Stimulated activated CD8-positive, alpha-beta memory T cell treated with anti-CD3 and anti-CD28 coated beads, Interleukin-15, amount 100 ng/mL, for 4 hours (primary cell): ENCODE results near the gene C6orf15.

ENCODE experiments used
- DNase-seq, 2 donors: peaks; one replicate each; pipeline ENCODE4 v3.0.0-alpha.2; 2020; ENCODE audit warnings: low read depth in 2 of 2

Gene C6orf15

DNA sequence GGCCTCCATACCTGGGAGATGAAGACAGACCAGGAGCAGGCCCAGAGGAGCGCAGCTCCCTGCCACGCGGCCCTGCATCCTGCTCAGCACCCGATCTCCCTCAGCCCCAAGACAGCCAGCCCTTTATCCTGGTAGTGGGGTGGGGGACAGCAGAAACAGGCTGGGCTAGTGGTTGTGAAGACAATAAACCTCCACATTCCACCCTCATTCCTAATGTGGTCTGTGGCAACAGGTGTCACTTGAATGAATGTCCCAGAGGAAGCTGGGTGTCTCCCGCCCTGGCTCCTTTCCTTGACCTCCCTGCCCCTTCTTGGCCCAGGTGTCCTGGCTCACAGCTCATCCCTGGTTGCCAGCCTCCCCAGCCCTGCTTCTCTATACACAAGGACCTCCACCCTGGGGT is at the start of gene C6orf15:
Gene C6orf15 (minus strand): TSS at position 98 of the 400 bp plus-strand sequence. CDS start 20 bp downstream, at position 78.
- DNase-seq, result no peak

DNA sequence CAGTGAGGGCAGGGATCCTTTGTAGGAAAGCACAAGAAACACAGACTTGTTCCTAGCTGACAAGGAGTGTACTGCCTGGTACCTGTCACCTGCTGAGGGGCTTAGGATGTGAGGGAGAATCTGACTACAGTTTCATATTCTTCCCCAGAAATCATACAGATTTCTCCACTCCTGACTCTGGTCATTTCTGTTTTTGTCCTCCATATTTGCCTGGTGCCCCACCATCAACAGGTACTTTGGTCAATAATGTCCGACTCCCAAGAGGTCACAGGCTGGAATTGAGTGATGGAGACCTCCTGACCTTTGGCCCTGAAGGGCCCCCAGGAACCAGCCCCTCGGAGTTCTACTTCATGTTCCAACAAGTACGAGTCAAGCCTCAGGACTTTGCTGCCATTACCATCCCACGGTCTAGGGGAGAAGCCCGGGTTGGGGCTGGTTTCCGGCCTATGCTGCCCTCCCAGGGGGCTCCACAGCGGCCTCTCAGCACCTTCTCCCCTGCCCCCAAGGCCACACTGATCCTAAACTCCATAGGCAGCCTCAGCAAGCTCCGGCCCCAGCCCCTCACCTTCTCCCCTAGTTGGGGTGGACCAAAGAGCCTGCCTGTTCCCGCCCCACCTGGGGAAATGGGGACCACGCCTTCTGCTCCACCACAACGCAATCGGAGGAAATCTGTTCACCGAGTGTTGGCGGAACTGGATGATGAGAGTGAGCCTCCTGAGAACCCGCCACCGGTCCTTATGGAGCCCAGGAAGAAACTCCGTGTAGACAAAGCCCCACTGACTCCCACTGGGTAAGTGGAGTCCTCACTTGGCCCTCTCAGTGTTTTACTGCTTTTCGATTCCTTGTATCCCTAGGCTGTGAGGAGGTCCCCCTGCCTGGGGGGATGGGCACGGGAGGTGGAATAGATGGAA is 49.1 kb upstream of the C6orf15 start:
- DNase-seq, result no peak

DNA sequence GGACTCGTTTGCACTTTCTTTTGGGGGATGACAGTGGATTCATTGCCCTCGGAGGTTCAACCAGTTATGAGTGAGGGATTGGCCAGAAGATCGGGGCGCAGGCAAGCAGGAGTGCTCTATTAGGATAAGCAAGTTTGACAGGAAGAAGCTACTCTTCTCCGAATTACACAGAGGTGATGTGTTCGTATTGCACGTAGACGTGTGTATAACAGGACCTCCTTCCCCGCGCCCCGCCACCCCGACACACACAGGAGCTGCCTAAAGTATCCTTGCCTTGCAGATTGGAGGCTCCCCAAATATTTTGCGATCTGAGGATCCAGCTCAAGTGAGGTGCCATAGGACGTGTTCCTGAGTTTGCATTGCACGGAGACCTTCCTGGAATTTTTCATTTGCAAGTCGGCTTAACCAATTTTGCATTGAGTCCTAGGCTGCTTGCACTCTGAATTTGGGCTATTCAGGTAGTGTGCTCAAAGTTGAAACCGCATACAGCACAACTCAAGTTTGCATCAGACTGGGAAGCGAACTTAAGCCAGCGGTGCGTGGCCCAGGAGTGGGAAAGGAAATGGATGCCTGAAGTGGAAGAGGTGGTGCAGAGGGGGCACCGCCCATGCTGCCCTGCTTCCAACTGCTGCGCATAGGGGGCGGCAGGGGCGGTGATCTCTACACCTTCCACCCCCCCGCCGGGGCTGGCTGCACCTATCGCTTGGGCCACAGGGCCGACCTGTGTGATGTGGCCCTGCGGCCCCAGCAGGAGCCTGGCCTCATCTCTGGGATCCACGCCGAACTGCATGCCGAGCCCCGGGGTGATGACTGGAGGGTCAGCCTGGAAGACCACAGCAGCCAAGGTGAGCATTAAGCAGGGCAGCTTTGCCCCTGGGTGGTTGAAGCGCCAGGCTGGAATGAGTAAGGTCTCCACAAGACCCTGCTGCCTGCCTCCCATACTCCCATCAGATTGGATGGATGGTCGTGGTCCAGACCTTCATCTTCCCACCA is 46.8 kb upstream of the C6orf15 start:
- no peak for DNase-seq

DNA sequence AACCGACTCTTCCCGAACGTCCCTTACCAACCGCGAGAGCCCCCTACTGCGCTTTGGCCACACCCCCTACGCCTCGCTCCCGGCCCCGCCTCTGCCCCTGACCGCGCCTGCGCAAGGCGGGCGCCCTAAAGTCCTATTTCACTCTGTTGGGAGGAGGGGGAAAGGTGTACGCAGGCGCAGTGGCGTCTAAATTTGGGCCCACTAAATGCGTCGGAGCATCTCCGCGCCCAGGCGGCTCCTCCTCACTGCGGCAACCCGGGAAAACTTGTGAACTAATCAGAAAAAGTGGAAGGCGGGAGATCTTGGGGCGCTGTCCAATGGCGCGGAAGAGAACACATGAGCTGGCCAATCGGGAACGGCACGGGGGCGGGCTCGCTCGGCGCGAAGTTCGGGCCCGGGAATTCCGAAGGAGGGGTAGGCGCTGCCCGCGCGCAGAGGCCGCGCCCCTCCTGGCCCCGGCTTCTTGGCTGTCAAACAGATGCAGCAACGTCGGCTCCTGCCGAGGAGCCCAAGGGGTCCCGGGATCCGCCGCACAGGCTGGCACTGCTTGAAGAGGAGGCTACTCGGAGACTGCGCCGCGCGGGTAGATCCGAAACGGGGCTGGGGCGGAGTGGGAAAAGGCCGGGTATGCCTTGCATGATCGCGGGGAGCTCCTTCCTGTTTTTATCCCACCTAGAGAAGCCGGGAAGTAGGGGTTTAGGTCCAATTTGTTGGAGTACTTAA is 45.9 kb upstream of the C6orf15 start, which contains the start of gene TCF19:
Gene TCF19 (plus strand): TSS at position 450 of the 723 bp plus-strand sequence. CDS start 881 bp downstream, outside the sequence.
- peak; percentile 98 to 99 for DNase-seq

DNA sequence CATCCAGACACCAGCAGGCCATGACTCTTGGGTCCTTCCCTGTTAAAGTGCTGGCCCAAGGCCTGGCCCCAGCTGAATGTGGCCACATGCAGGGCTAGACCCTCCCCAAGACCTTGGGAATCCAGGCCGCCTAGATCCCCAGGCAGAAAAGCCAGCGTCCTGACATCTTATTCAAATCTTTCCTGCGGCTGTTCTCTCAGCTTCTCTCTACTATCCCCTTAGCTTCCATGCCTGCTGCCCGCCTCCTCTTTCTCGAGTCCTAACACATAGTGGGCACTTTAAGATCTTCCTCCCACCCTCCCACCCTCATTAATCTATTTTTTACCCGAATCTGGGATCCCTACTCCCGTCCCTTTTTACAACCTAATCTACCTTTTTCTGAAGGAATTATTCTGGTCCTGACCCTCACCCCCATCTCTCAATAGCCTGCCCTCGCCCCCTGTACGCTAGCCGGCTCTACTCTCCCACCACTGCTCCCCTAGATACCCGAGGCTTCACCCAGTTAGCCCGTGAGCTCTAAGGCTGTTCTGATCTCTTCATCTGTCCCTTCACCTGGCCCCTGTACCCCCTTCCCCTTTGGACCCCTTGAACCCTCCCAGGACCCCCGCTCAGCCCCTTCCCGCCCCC is 45.3 kb upstream of the C6orf15 start, which contains the start of gene CCHCR1:
Gene CCHCR1 (minus strand): TSS at position 290 of the 627 bp plus-strand sequence. CDS start 202 bp downstream, at position 88.
- no peak for DNase-seq

DNA sequence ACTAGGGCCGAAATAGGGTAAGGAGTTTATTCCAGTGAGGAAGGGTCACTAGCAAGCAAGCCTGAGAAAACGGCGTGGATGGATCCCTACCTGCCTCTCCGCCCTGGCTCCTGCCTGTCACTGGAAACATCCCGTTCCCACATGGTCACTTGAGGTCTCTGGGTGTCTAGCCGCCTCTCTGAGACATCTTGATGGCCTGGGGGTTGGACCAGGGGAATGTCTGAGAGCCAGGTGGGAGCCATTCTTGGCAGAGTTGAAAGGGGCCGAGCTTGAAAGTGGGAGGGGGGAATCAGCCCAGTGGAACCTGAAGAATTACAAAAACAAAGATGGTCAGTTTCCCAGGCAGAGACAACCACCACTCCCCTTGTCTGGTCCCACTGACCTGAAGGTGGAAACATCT is 44.3 kb upstream of the C6orf15 start:
- DNase-seq, result no peak

DNA sequence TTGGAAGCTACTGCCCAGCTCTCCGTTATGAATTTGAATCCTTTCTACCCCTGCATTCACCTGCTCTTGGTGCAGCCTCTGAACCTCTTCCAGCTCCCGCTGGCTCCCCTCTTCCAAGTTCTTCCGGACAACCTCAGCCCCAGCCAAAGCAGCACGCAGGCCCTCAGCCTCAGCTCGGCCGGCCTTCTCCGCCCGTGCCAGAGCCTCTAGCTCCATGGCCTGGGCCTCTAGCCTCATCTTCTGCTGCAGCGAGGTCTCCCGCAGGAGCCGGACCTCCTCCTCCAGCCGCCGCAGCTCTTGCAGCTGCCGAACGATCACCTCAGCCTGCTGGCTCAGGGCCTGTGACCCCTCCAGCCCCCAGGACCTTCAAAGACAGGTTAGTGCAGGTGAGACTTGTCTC is 42.1 kb upstream of the C6orf15 start:
- no peak for DNase-seq

DNA sequence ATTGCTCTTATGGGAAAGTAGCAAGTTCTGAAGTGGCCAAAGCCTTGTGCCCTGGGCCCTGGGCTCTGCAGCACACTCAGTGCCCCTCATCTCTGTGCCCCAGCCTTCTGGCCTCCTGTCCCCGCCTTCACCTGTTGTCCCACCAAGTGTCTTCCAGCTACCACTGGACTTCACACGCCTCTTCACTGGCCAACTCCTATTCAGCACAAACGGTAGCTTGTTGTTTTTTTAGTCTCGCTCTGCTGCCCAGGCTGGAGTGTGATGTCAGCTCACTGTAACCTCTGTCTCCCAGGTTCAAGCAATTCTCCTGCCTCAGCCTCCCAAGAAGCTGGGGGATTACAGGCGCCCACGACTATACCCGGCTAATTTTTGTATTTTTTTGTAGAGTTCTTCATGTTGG is 40.4 kb upstream of the C6orf15 start:
- DNase-seq, result no peak

DNA sequence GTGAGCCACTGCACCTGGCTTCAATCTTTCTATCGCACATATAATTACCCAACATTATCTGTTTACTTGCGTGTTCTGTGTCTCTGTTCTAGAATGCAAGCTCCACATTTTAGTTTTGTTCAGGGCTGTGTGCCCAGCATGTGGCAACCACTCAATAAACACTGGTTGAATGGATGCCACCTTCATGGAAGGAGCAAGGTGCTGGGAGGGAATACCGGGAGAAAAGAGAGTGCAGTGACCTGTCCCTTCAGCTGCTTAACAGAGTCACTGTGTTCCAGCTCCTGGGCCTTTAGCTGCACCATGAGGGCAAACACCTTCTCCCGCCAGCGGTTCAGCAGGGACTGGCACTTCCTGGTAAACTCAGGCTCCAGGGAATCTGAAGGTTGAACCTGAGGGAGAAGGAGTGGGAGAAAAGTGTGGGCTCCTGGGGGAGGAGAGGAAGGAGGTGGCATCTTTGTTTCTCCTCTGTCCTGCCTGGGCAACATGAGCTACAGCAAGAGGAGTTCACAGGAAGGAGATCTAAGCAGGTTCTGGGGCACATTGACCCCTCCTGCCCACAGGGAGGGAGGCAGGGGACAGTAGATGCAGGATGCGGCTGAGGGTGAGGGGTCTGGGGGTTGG is 37.6 kb upstream of the C6orf15 start:
- DNase-seq, result no peak

DNA sequence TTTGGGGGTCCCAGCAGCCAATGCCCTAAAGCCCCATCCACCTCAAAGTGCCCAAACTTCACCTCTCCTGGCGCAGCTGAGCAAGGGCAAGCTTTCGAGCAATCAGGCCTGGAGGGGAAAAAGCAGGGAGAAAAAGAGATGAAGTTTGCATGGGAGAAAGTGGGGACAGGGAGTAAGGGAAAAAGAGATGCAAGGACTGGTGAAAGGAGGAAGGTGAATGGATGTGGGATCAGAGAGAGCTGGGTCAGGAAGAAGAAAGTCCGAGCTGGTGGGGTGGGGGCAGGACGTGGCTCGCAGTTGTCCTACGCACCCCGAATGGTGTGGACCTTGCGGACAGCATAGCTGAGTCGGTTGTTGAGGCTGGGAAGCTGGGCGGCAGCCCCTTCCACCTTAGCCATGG is 33.0 kb upstream of the C6orf15 start:
- no peak for DNase-seq

DNA sequence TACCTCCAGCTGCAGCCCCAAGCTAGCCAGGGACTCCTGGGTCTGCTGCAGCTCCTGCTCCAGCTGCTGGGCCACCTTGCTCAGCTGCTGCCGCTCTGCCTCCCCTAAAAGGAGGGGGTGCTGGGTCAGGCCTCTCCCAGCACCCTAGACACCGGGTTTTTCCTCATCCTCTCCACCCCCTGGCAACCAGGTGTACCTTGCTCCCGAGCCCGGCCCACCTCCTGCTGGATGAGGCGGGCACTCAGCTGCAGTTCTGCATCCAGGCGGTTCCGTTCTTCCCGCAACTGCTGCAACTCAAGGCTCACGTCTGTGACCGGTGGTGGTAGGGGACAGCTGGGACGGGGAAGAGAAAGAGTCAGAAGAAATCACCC is 32.6 kb upstream of the C6orf15 start:
- no peak for DNase-seq

DNA sequence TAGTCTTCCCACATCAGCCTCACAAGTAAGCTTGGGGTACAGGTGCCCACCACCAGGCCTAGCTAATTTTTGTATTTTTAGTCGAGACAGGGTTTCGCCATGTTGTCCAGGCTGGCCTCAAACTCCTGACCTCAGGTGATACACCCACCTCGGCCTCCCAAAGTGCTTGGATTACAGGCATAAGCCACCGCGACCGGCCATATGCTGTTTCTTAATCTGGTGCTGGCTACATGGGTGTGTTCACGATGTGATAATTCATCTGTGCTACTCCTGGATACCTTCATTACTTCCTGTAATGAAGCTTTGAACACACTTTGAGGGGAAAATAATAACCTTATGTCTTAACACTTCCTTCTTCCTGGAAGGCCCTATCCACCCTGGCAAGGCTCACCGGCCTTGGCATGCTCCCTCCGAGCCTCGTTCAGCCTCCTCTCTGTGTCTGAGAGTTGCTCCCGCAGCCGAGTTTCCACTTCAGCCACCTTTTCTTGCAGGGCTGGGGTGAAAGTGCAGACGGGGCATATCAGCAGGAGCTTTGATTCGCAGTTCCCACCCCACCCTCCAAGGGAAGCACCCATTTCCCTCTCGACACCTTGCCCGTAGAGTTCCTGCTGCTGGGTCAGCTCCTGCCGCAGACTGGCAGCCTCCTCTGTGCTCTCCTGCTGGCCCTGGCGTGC is 32.1 kb upstream of the C6orf15 start:
- DNase-seq, result no peak

DNA sequence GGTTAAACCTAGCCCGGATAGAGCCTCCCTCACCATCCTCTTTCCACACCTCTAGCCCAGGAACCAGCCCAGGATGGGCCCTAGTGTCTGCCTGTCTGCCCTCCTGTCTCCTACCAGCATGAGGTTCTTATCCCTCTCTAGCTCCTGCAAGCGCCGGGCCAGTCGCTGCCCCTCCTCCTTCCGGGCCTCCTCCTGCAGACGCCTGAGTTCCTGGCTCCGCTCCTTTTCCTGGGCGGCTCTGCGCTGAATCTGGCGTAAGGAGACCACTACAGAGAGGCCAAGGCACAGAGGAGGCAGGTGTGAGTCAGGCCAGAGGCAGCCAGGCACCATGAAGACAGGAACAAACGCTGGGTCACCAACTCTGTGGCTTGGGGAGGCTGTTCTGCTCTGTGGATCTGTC is 30.8 kb upstream of the C6orf15 start:
- DNase-seq, result no peak

DNA sequence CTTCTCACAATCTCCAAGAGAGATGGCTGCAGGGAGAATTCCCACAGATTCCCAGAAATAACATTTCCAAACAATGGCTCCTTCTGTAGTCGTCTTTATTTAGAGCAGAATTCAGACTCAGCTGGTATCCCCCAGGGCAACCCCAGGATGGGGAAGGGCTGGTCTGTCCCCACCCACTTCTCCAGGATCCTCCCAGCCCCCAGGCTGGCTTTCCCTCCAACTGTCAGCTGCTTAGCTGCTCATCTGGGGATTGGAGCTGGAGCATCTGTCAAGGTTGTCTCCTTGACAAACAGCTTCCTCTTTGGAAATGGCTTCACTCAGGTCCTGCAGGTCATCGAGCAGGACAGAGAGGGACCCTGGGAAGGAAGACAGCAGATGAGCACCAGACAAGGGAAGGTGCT is 30.0 kb upstream of the C6orf15 start:
- no peak for DNase-seq

DNA sequence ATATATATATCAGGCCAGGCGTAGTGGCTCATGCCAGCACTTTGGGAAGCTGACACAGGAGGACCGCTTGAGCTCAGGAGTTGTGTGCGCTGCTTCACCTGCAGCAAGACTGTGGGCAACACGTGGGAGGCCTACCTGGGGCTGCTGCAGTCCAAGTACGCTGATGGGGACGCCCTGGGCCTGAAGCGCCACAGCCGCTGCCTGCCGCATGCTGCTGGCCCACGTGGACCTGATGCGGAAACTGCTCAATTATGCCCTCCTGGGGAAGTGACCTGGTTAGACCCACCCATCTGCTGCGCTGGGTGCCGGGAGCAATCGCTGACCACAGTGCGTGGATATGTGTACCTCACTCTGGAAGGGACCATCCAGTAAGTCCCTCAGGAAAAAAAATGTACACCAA is 28.3 kb upstream of the C6orf15 start:
- no peak for DNase-seq

DNA sequence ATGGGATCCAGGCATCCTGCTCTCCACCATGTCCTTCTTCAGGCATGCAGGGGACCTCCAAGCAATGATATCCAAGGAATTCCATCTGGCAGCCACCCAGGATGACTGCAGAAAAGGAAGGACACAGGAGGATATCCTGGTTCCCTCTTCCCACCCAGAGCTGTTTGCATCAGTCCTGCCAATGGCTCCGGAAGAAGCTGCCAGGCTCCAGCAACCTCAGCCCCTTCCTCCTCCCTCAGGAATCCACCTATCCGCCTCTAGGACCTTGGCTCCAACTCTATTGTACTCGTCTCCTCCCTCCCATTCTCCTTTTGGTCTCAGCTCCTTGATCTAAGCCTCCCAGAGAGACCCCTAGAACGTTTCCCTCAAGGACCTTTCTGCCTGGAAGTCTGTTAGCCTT is 27.2 kb upstream of the C6orf15 start:
- DNase-seq, result no peak

DNA sequence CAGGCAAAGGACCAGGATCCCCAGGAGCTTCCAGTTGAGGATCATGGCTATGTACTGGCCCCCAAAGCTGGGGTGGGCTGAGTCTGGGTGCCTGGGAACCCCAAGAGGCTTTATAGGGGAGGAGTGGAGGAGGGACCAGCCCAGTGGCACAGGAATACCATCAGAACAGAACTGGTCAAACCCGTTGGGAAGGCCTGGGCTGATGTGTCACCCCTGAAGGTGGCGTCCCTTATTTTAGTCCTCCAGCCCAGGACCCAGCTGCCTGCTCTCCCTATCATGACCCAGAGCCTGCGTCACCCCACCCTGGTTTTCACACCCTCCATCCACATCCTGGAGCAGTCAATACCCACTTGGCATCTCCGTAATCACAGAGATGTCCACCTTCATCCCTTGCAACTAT is 26.6 kb upstream of the C6orf15 start, which contains the start of gene PSORS1C2:
Gene PSORS1C2 (minus strand): TSS at position 85 of the 400 bp plus-strand sequence. CDS start 40 bp downstream, at position 45.
- no peak for DNase-seq

DNA sequence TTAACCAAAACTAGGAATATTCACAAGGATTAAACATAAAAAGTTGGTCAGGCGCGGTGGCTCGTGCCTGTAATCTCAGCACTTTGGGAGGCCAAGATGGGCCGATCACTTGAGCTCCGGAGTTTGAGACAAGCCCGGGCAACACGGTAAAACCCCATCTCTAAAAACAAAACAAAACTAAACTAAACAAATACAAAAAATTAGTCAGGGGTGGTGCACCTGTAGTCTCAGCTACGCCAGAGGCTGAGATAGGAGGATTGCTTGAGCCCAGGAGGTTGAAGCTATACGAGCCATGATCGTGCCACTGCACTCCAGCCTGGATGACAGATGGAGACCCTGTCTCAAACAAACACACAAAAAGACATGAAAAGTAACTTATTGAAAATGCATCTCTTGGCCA is 23.3 kb upstream of the C6orf15 start:
- DNase-seq, result no peak

DNA sequence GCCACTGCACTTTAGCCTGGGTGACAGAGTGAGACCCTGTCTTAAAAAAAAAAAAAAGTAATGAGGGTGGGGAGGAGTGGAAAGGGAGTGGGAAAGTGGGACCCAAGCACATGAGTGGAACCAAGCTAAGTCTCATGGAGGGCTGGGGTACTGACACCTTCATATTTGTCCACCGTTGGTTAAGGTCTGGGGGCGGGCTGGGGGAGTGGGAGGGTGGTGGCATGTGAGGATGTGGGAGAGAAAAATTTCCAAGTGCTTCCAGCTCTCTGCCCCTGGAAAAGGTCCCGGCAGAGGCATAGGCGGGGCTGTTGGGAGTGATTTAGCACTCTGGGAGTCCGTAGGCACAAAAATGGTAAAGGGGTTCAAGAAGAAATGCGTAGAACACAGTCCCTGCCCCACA is 20.4 kb upstream of the C6orf15 start:
- DNase-seq, result no peak

DNA sequence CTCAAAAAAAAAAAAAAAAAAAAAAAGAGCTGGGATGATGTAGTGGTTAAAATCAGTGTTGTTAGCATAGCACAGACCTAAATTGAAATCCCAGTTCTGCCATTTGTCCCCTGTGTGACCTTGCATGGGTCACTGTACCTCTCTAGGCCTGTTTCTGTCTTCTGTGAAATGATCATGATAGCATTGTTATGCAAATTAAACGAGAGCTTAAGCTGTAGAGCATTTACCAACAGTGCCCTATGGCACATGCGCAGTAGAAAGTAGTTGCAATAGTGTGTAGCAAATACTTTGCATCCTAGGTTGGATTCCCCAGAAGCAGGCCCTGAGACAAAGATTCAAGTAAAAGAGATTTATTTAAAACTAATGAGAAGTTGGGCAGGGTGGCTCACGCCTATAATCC is 19.2 kb upstream of the C6orf15 start:
- no peak for DNase-seq
